Fibroblast of skin of right quadriceps (primary cell): ENCODE data around the gene DYNLT4.
"Not testable (repeated sequence)": the region's sequence is repeated elsewhere in the genome, so short reads cannot be mapped to it uniquely, and the experiment has no call there.

Experiments
- DNase-seq: peaks from one replicate; pipeline ENCODE4 v3.0.0-alpha.2; 2013

Gene DYNLT4

GRCh38 chr1:44806704-44807363 is at the start of gene DYNLT4:
DYNLT4 (minus strand) TSS chr1:44807351; CDS start chr1:44806668, 683 bp downstream.
- no peak for DNase-seq

DNA sequence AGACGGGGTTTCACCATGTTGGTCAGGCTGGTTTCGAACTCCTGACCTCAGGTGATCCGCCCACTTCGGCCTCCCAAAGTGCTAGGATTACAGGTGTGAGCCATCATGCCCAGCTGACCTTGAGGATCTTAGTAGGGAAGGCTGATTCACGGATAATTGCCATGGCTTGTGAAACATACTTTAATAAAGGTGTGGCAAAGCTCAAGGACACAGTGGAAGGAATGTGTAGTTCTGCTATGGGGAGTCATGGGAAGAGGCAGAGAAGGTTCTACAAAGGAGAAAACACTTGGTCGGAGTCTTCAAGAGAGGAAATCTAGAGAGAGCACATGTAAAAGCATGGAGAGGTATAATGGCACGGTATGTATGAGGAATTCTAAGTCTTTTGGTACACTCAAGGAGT is 48.6 kb upstream of the DYNLT4 start:
- DNase-seq, result no peak

GRCh38 chr1:44854970-44855369 is 47.8 kb upstream of the DYNLT4 start:
- DNase-seq, result no peak

DNA sequence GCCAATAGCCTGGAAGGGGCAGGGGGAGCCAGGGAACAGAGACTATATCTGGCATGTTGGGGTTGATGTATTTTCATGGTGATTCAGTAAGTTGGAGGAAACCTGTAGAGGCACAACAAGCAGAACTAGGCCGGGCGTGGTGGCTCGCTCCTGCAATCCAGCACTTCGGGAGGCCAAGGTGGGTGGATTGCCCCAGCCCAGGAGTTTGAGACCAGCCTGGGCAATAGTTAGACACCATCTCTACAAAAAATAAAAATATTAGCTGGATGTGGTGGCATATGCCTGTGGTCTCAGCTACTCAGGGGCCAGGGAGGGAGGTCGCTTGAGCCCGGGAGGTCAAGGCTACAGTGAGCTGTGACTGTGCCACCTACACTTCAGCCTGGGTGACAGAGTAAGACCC is 46.0 kb upstream of the DYNLT4 start:
- DNase-seq, result no peak

DNA sequence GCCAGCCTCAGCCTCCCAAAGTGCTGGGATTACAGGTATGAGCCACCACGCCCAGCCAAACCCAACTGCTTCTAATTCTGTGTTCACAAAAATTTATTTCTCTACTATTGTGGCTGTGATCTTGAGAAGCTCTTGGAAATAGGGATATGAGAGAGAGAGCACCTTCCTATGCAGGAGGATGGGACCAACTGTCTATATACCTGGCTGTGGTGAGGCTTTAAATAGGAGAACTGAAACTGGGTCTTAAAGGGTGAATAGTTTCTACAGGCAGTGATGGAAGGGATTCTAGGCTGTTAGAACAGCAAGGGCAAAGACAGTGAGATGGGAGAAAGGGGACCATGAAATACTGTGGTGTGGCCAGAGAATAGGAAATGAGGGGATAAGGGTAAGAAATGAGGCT is 44.2 kb upstream of the DYNLT4 start:
- no peak for DNase-seq

- no peak for DNase-seq
Measured at GRCh38 chr1:44849575-44850132, 42.5 kb upstream of the DYNLT4 start.

DNA sequence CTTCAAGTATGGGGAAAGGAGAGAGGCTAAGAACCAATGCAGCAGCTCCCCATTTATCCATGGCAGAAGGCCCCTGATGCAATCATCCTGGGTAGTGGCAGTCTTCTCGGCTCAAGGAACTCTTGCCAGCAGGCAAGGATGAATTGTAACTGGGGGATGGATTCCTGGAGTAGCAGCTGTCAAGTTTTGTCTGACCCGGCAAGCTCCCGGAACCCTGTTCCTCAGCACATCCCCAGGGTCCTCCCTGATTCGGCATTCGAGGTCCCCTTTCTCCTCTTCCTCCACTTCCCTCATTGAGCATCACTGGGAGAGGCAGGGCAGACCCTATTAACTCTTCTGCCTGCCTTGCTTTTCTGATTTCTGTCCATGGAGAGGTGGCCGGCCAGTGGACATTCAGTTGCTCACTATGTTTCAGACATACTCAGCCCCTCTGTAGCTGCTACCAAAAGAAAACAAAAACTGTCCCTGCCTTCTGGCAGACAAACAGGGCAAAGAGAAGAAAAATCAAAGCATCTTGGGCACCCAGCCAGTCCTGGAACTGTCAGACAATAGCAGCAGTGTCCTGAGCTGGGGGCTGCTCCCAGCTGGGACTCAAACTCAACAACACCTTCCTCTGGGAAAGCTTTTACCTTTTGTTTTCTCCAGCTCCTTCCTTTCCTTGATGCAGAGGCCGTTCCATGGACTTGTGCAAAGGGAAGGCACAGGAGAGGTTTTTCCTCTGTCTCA is 41.5 kb upstream of the DYNLT4 start:
- DNase-seq, result no peak

DNA sequence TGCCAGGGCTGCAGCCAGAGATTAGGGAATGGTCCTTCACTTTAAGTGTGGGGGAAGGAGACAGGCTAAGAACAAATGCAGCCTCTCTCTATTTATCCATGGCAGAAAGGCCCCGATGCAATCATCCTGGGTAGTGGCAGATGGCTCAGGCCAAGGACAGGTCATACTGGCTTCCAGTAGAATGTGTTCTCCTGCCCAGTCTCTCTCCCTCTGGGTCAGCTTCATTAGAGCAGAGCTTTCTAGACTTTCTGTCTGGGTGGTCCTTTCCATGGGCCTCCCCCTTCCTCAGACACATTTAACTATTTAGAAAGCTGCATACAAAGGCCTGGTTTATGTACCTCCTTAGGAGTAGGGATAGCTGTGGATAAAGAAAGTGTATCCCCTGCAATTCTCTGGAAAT is 40.7 kb upstream of the DYNLT4 start:
- no peak for DNase-seq

- no peak for DNase-seq
Measured at GRCh38 chr1:44846985-44847384, 39.8 kb upstream of the DYNLT4 start.

DNA sequence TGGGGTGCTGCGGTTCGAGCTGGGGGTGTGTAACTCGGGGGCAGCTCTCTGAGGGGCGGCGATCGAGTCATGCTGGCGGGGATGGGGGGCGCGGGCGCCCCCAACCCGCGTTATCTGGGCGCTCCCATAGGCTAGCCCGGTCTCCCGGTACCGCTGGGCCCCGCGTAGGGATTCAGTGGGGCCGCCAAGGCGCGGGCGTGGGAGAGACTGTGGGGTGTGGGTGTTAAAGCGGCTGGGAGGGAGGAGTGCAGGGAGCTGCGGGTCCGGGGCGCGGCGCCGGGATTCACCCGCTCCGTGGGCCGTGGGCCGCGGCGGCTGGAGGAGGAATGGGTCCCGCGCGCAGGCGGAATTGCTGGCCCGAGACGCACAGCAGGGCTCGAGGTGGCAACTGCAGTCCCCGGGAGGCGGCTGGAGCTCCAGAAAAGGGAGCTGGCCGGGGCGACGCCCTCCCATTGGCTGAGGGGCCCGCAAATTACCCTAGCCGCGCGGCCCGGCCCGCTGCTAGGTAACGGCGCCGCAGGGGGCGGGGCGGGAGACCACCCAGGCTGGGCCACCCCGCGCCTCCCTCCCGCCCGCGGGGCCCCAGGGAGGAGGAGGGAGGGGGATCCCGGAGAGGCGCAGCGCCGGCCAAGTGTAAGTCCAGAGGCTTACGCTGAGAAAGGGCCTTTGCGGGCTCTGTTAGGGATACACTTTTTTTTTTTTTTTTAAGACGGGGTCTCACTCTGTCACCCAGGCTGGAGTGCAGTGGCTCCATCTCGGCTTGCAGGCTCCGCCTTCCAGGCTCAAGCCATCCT is 35.9 kb upstream of the DYNLT4 start, which contains the start of gene PTCH2:
Gene PTCH2, minus strand, starts transcription at position 392 of the 794 bp plus-strand sequence. Its CDS starts 321 bp downstream, at position 71.
- peak; percentile 81 for DNase-seq

GRCh38 chr1:44842486-44842861 is 35.3 kb upstream of the DYNLT4 start:
- DNase-seq, result no peak

- peak; percentile 47 for DNase-seq
Measured at GRCh38 chr1:44839576-44839975, 32.4 kb upstream of the DYNLT4 start.

DNA sequence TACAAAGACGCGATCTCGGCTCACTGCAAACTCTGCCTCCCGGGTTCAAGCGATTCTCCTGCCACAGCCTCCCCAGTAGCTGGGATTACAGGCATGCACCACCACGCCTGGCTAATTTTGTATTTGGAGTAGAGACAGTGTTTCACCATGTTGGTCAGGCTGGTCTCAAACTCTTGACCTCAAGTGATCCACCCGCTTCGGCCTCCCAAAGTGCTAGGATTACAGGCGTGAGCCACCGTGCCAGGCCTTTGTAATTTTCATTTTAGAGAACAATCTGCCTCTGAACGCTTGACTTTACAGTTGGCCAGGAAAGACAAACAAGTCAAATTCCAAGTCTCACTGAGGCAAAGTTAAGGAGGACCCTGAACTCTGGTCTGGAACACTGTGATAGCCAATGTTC is 31.1 kb upstream of the DYNLT4 start:
- DNase-seq, result not testable (repeated sequence)

GRCh38 chr1:44835738-44836675 is 28.9 kb upstream of the DYNLT4 start:
- peak; percentile 71 for DNase-seq

- no peak for DNase-seq
Measured at GRCh38 chr1:44834328-44834727, 27.2 kb upstream of the DYNLT4 start.

DNA sequence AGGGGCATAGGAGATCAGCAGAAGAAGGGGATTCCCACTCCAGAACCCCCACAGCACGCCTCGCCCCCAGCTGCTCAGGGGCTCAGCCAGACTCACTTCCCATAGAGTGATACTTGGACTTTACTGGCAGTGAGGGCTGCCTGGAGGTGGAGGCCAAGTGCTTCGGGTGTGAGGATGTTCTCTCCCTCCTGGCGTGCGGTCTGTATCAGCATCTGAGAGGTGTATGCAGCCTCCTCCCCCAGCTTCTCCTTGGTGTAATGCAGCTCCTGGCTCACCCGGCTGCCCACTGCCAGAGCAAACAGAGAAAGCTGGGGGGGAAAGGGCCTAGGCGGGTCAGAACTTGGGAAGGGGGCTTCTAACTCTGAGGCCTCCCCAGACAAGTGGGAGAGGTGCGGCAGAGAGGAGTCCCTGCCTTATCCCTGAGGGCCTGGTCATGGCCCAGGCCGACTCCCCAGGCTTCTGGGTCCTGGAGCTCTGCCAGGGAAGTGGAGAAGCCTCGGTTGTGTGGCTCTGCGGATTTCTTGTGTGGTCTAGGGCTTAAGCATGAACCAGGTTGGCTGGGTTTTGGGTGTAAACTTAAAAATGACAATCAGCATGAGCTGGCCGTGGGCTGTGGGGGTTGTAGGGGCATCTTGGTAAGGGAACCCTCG is 25.0 kb upstream of the DYNLT4 start:
- DNase-seq, result no peak

GRCh38 chr1:44831516-44831915 is 24.4 kb upstream of the DYNLT4 start:
- no peak for DNase-seq

DNA sequence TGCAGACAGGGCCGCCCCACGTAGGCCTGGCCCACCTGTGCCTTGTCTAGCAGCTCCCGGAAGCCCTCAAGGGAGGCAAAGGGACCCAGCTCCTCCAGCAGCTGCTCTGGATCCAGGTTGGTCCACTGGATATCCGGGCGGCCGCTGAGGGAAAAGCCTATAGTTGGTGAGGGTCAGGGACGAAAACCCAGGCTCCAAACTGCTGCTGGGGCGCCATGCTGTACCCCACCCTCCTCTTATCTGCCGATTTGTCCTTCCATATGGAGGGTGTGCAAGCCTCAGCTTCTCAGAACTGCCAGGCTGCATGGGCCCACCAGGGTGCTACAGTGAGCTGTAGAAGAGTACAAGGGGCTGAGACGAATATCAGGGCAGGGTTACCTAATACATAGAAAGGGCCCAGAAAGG is 23.8 kb upstream of the DYNLT4 start:
- no peak for DNase-seq

- no peak for DNase-seq
Measured at GRCh38 chr1:44829506-44830384, 22.6 kb upstream of the DYNLT4 start.

DNA sequence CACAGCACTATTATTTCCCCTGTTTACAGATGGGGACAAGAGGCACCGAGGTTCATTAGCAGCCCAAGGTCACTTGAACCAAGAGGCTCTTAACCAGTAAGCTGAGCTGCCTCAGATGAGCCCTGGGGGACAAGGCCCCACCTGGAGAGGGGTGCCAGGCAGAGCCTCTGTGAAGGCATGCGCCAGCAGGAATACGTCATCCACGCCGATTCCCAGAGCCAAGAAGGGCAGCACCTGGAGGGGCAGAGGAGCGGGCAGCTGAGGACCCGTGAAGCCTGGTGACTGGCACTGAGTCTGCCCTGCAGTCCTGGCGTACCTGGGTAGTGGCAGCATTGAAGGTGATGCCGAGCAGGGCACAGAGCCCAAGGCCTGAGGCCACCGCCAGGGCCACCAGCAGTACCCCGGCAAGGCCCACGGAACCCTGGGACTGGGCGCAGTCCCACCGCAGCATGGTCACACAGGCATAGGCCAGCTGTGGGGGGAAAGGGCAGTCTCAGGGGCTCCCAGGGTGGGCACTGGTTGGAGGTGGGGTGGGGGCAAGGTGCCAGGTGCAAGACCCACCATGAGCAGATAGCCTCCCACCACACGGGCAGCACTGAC is 21.8 kb upstream of the DYNLT4 start:
- DNase-seq, result no peak
